ENCODE measurements around the gene ARX.

GRCh38 chrX:25016361-25016671, 551 bp upstream of the ARX start:
- no peak for TF ChIP-seq RAD21 (conservative IDR thresholded peaks at IDR 0.05)
- no peak for TF ChIP-seq CTCF (IDR thresholded peaks at IDR 0.05; ENCODE audit: poor library complexity, severe bottlenecking)

All from neural cell (in vitro differentiated cells).